Mesothelial cell of epicardium (in vitro differentiated cells): ENCODE results near the gene MSRB3. TPM values are rescaled to one million over a fixed set of nuclear protein-coding genes. Genes with fewer than 3 reads are reported as not detected.

ENCODE experiments used
- DNase-seq, 2 experiments: peaks; one replicate each; pipeline ENCODE4 v3.0.0; 2021; ENCODE audit warnings: low spot score in 2 of 2; ENCODE audit not compliant: unreplicated experiment in 2 of 2
- H3K27ac Mint-ChIP-seq: 2 replicates; pipeline ENCODE4 v1.8.0; 2021; ENCODE audit warnings: mixed read lengths
- H3K27me3 Mint-ChIP-seq: 2 replicates; pipeline ENCODE4 v1.8.0; 2021; ENCODE audit warnings: low read depth, mixed read lengths
- H3K36me3 Mint-ChIP-seq: 2 replicates; pipeline ENCODE4 v1.8.0; 2021; ENCODE audit warnings: mixed read lengths
- H3K4me1 Mint-ChIP-seq: 2 replicates; pipeline ENCODE4 v1.8.0; 2021; ENCODE audit warnings: mixed read lengths
- H3K4me3 Mint-ChIP-seq: 2 replicates; pipeline ENCODE4 v1.8.0; 2021; ENCODE audit warnings: mild to moderate bottlenecking, moderate library complexity, mixed read lengths
- H3K9me3 Mint-ChIP-seq: 2 replicates; pipeline ENCODE4 v1.8.0; 2021; ENCODE audit warnings: mixed read lengths
- total RNA-seq: library from RNA; stranded (reverse); gene quantifications from 3 replicates; pipeline ENCODE4 v1.2.1, GENCODE V29; 2021
- TF ChIP-seq, protein P1 (sequence below): fragments of 200-600 bp; sonication (generic); IDR thresholded peaks from one replicate; pipeline ENCODE4 v1.5.0; 2021; ENCODE audit warnings: antibody characterized with exemption; ENCODE audit not compliant: unreplicated experiment

Gene MSRB3
- total RNA-seq, 1 donor from 2014 or later, result 20.4 TPM

DNA sequence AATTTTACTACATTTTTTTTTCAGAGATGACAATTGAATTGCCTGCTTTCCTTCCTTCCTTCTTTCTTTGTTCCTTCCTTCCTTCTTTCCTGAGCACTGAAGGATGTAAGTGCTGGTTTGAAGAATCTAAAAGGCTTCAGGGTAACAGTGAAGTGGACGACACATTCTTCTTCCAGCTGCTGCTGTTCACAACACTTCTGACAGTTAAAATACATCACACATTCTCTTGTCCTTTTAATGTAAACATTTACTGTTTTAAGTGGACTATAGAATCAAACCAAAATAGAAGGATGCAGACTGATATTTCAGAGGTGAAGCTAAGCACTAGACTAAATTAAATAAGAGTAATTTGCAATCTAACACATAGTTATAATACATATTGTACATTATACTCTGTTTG, 151.5 kb downstream of the MSRB3 start:
- Mint-ChIP-seq H3K4me1 (peaks cover 58% of the 10 kb centered on the region), H3K27ac (peak overlapping the region; percentile 90), H3K4me3 (no peak overlapping the region), H3K36me3 (peaks cover 13% of the 10 kb centered on the region), H3K9me3 (peaks cover 19% of the 10 kb centered on the region), H3K27me3 (no peaks in the 10 kb centered on the region)
- DNase-seq, result no peak
- TF ChIP-seq, protein P1, sequence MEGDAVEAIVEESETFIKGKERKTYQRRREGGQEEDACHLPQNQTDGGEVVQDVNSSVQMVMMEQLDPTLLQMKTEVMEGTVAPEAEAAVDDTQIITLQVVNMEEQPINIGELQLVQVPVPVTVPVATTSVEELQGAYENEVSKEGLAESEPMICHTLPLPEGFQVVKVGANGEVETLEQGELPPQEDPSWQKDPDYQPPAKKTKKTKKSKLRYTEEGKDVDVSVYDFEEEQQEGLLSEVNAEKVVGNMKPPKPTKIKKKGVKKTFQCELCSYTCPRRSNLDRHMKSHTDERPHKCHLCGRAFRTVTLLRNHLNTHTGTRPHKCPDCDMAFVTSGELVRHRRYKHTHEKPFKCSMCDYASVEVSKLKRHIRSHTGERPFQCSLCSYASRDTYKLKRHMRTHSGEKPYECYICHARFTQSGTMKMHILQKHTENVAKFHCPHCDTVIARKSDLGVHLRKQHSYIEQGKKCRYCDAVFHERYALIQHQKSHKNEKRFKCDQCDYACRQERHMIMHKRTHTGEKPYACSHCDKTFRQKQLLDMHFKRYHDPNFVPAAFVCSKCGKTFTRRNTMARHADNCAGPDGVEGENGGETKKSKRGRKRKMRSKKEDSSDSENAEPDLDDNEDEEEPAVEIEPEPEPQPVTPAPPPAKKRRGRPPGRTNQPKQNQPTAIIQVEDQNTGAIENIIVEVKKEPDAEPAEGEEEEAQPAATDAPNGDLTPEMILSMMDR, result no peak

DNA sequence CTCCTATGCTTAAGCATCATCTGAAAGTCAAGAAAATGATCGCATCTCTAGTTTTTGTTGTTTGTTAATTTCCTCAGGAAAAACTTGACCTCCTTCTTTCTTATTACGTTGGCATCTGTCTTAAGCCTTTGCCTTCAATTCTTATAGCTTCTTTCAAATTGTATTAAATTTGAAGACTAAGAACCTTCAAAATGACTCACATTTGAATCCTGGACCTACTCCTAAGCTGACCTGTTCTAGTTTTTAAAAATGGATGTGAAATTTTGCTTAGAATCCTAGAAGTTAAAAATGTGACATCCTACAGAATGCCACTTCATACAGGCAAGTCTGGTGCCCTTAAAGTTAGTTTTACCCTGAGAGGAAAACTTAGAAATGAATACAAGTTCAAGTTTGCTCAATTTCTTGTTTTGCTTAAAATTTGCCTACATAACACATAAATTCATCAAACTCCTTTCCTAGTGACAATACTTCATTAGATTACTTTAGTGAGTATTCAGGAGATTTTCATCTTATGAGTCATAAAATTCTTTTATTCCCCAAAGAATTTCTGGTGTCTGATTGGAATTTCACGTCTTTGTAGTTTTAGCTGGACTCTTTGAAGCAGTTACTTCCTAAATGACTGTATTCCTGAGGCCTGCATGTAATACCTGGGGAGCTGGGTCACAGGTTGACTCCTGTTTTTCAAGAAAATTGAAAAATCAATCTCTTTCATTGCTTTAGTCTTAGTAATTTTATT, 152.3 kb downstream of the MSRB3 start:
- no peak overlapping the region for H3K4me3 Mint-ChIP-seq
- peak overlapping the region; percentile 90 for H3K27ac Mint-ChIP-seq
- peaks cover 58% of the 10 kb centered on the region for H3K4me1 Mint-ChIP-seq
- H3K9me3 Mint-ChIP-seq, result peaks cover 15% of the 10 kb centered on the region
- H3K27me3 Mint-ChIP-seq, result no peaks in the 10 kb centered on the region
- H3K36me3 Mint-ChIP-seq, result peaks cover 13% of the 10 kb centered on the region
- DNase-seq, result no peak
- TF ChIP-seq, protein P1, result no peak

DNA sequence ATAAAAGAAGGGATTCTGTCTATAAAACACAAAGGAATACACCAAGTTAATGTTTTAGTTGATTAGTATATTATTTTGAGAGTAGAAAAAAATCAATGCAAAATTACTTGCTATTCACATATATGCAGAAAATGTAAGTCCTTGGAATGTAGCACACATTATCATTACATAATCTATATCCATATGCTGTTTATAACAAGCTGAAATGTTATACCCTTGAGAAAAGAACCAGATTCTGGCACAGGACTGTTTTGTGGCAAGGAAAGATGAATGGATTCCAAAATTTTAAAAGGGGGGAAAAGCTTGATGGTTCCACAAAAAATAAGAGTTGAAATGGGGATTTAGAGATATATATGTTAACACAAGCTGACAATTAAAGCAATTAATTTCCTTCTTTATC, 153.6 kb downstream of the MSRB3 start:
- TF ChIP-seq, protein P1, result no peak
- no peak for DNase-seq

DNA sequence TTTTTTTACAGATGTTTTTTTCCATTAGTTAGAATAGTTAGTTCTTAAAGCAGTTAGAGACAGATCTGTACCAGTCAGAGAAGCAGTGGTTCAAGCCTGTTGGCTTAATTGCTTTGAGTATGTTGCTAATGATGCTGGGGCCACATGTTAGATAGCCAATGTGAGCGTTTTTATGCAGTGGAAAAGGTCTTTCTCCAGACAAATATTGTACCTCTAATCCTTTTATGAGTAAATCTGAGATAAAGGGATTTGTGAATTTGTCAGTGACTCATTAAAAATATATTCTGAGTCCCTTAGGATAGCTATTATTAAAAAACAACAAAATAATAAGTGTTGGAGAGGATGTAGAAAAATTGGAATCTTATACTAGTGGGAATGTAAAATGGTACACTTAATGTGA, 154.2 kb downstream of the MSRB3 start:
- TF ChIP-seq, protein P1, result no peak
- Mint-ChIP-seq H3K27me3 (no peaks in the 10 kb centered on the region), H3K4me3 (no peak overlapping the region), H3K27ac (peak overlapping the region; percentile 54), H3K9me3 (peaks cover 24% of the 10 kb centered on the region), H3K4me1 (peaks cover 43% of the 10 kb centered on the region), H3K36me3 (peaks cover 17% of the 10 kb centered on the region)
- DNase-seq, result no peak

More for the DNA sequence above, 153.6 kb downstream of the MSRB3 start:
- peak overlapping the region; percentile 54 for H3K27ac Mint-ChIP-seq
- peaks cover 12% of the 10 kb centered on the region for H3K36me3 Mint-ChIP-seq
- H3K9me3 Mint-ChIP-seq, result peaks cover 19% of the 10 kb centered on the region
- H3K4me3 Mint-ChIP-seq, result no peak overlapping the region
- peaks cover 48% of the 10 kb centered on the region for H3K4me1 Mint-ChIP-seq
- no peaks in the 10 kb centered on the region for H3K27me3 Mint-ChIP-seq

DNA sequence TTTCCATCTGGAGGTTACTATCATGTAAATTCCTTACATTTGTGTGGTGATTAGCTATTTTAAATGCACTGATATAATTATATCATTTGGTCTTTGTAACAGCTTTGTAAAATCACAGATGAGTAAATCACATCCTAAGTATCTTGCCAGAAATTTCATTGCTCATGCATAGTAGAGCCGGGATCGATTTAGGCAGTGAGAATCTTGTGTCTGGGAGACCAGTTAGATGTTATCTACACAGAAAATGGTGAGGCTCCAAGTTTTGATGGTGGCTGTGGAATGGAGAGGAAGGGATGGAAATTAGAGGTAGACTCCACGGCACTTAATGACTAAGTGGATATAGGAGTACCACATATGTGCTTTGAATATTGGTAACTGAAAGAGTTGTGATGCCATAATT, 156.3 kb downstream of the MSRB3 start:
- Mint-ChIP-seq H3K4me3 (no peak overlapping the region), H3K9me3 (peaks cover 38% of the 10 kb centered on the region), H3K4me1 (peaks cover 37% of the 10 kb centered on the region), H3K27me3 (no peaks in the 10 kb centered on the region), H3K36me3 (peaks cover 30% of the 10 kb centered on the region), H3K27ac (no peak overlapping the region)
- TF ChIP-seq, protein P1, result no peak
- DNase-seq, result no peak
